GM19351 (cell line): Measurements from ENCODE around the gene PADI6.
"Not testable (repeated sequence)": the region's sequence is repeated elsewhere in the genome, so short reads cannot be mapped to it uniquely, and the experiment has no call there.

ENCODE experiments used
- ATAC-seq: cut with Tn5 transposase; IDR thresholded peaks from one replicate; pipeline ENCODE4 v1.9.1; 2021; ENCODE audit warnings: mild to moderate bottlenecking, moderate library complexity; ENCODE audit not compliant: unreplicated experiment

The PADI6 gene

GRCh38 chr1:17404034-17404684, 32.2 kb downstream of the PADI6 start:
- no peak for ATAC-seq

DNA sequence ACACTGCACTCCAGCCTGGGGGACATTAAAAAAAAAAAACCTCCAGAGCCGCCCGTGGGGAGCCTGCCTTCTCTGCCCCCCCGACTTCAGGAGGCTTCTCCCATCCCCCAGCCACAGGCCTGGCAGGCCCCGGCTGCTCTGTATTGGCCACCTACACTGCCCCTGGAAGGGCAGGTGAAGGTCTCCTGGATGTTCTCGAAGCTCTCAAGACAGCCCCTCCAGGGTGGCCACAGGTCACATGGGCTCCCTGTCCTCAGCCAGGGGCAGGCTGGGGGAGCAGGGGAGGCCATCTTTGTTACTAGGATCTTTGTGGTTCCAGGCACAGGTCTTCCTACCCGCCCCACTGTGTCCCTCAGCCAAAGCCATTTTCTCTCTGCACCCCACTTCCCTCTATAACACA, 32.8 kb downstream of the PADI6 start:
- ATAC-seq, result no peak

DNA sequence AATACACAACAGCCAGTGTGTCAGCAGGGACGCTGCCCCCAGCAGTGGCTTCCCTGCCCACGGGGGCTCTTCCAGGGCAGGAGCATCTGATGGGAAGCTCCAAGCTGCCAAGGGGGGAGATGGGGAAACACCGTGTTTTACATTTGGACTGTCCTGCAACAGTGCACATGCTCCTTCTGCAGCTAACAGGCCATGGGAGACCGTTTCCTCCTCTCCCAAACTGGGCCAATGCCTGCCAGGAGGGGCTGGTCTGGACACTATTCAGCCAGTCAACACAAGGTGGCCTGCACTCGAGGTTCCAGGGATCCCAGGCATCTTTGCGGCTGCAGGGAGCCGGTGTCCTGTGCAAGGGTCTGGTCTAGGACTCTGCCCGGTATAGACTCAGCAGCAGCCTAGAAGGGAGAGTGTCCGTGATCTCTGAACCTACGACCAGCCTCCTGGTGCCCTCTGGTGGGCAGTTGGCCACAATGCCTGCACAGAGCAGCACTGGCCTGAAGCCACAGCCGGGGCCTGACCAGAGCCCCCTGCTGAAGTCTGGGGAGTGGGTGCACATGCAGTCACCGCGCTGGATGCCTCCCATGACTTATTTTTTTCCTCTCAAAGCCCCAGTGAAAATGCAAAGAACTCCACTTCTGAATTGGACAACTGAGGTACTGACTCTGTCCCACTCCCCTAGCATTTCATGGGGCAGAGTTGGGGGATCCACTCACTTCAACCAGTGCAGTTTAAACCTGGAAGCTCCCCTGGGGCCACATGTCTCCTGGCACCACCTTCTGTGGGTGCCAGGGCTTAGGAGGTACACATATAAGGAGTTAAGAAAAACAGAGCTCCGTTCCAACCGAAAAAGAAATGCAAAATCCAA, 34.1 kb downstream of the PADI6 start:
- ATAC-seq, result no peak

- not testable (repeated sequence) for ATAC-seq
These were observed 34.9 kb downstream of the PADI6 start for GRCh38 chr1:17406760-17407475.

- not testable (repeated sequence) for ATAC-seq
These were observed 36.0 kb downstream of the PADI6 start for GRCh38 chr1:17407786-17408514.

- no peak for ATAC-seq
These were observed 37.4 kb downstream of the PADI6 start for GRCh38 chr1:17409391-17409811.

GRCh38 chr1:17412093-17412870, 40.3 kb downstream of the PADI6 start:
- no peak for ATAC-seq

DNA sequence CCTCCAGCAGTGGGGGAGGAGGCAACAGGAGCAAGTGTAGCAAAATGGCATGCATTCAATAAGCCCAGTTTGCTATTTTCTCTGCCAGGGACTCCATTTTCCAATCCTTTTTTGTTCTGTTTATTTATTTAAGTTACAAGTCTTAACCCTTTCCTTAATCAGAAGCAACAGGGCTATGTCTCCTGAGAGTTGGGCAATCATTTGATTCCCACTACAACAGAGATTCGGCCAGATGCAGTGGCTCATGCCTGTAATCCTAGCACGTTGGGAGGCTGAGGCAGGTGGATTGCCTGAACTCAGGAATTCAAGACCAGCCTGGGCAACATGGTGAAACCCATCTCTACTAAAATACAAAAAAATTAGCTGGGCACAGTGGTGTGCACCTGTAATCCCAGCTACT, 42.0 kb downstream of the PADI6 start:
- no peak for ATAC-seq

GRCh38 chr1:17416389-17416788, 44.4 kb downstream of the PADI6 start:
- no peak for ATAC-seq

- ATAC-seq, result no peak
These were observed 47.8 kb downstream of the PADI6 start for GRCh38 chr1:17419626-17420328.

GRCh38 chr1:17420391-17420918, 48.5 kb downstream of the PADI6 start:
- ATAC-seq, result no peak

GRCh38 chr1:17422461-17422860, 50.5 kb downstream of the PADI6 start:
- ATAC-seq, result no peak

DNA sequence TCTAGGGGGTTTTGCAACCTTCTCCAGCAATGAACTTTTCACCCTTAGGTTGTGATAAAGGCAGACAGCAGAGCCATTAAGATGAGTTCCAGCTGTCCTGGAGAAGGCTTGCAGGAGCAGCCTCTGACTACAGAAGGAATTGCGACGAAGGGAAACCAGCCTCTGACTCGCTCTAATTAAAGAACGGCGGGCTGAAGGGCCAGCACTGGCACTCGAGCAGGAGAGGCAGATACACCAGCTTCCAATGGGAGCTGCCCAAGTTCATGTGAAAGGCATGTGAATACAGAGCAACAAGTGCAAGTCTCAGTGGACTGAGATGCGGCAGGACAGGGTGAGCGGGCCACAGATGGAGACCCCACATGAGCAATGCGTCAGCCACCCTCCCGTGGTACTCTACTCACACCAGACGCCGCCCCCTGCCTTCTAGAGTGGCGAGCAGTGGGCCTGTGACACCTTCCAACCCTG, 51.8 kb downstream of the PADI6 start:
- ATAC-seq, result no peak

GRCh38 chr1:17425806-17426600, 54.0 kb downstream of the PADI6 start:
- no peak for ATAC-seq

GRCh38 chr1:17427696-17428660, 56.0 kb downstream of the PADI6 start:
- ATAC-seq, result no peak

DNA sequence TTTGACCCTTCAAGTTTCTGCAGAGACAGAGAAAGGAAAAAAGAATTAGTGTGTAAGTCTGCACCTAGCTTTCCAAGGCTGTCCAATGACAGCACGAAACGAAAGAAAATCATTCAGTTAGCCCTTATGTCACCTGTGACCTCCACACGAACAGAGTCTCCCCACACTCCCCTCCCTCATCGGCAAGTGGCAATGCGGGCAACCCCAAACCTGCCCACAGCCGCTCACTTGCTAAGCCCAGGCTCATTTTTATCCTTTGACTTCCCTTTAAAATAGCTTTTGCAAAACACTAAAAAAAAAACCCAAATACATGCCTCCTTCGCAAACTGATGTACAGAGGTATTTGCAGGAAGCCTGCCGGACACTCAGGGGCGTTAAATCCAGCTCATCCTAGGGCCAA, 57.2 kb downstream of the PADI6 start:
- ATAC-seq, result no peak

GRCh38 chr1:17432412-17432811, 60.4 kb downstream of the PADI6 start:
- no peak for ATAC-seq
